ENCODE measurements around the gene ABCC1.

Gene ABCC1

GRCh38 chr16:16052916-16053315, 103.5 kb downstream of the ABCC1 start:
- Histone ChIP-seq H3K9me2 (replicated peaks; ENCODE audit: control insufficient read depth, low read length) (no peaks in the 10 kb centered on the region), H3F3A (ENCODE audit: control insufficient read depth, insufficient read depth) (no peaks in the 10 kb centered on the region), H4K20me1 (ENCODE audit: control insufficient read depth, insufficient read depth, low read depth, low read length) (no peaks in the 10 kb centered on the region), H3K36me3 (ENCODE audit: control insufficient read depth, low read length) (peaks cover 53% of the 10 kb centered on the region), H3K4me2 (ENCODE audit: low read length) (no peak overlapping the region), H3K79me2 (ENCODE audit: control insufficient read depth, low read length) (no peaks in the 10 kb centered on the region), H3K4me1 (ENCODE audit: control insufficient read depth, low read length) (peaks cover 16% of the 10 kb centered on the region), H3K4me3 (ENCODE audit: low read length) (no peak overlapping the region), H3K9me3 (ENCODE audit: control insufficient read depth, insufficient read depth, low read length) (no peaks in the 10 kb centered on the region), H3K27me3 (ENCODE audit: control insufficient read depth, low read length) (no peaks in the 10 kb centered on the region), H3K27ac (ENCODE audit: low read depth, low read length) (no peak overlapping the region)
- TF ChIP-seq CTCF (IDR thresholded peaks at IDR 0.05; ENCODE audit: low read depth, low read length, poor library complexity, severe bottlenecking): no peak
- TF ChIP-seq EZH2phosphoT487 (IDR thresholded peaks at IDR 0.05; ENCODE audit: borderline replicate concordance, low read length): no peak

- Histone ChIP-seq H3K79me2 (ENCODE audit: control insufficient read depth, low read length) (no peaks in the 10 kb centered on the region), H3K4me1 (ENCODE audit: control insufficient read depth, low read length) (peaks cover 22% of the 10 kb centered on the region), H4K20me1 (ENCODE audit: control insufficient read depth, insufficient read depth, low read depth, low read length) (no peaks in the 10 kb centered on the region), H3K27me3 (ENCODE audit: control insufficient read depth, low read length) (no peaks in the 10 kb centered on the region), H3K36me3 (ENCODE audit: control insufficient read depth, low read length) (peaks cover 52% of the 10 kb centered on the region), H3K4me3 (ENCODE audit: low read length) (no peak overlapping the region), H3K4me2 (ENCODE audit: low read length) (no peak overlapping the region), H3K9me2 (replicated peaks; ENCODE audit: control insufficient read depth, low read length) (no peaks in the 10 kb centered on the region), H3K9me3 (ENCODE audit: control insufficient read depth, insufficient read depth, low read length) (no peaks in the 10 kb centered on the region), H3K27ac (ENCODE audit: low read depth, low read length) (no peak overlapping the region), H3F3A (ENCODE audit: control insufficient read depth, insufficient read depth) (no peaks in the 10 kb centered on the region)
- TF ChIP-seq CTCF (IDR thresholded peaks at IDR 0.05; ENCODE audit: low read depth, low read length, poor library complexity, severe bottlenecking): no peak
Observed at GRCh38 chr16:16057102-16057501, 107.7 kb downstream of the ABCC1 start.

GRCh38 chr16:16059160-16059559, 109.7 kb downstream of the ABCC1 start:
- TF ChIP-seq CTCF (IDR thresholded peaks at IDR 0.05; ENCODE audit: low read depth, low read length, poor library complexity, severe bottlenecking): no peak
- TF ChIP-seq EZH2phosphoT487 (IDR thresholded peaks at IDR 0.05; ENCODE audit: borderline replicate concordance, low read length): no peak
- Histone ChIP-seq H3K27me3 (ENCODE audit: control insufficient read depth, low read length) (no peaks in the 10 kb centered on the region), H4K20me1 (ENCODE audit: control insufficient read depth, insufficient read depth, low read depth, low read length) (no peaks in the 10 kb centered on the region), H3K9me3 (ENCODE audit: control insufficient read depth, insufficient read depth, low read length) (no peaks in the 10 kb centered on the region), H3K9me2 (replicated peaks; ENCODE audit: control insufficient read depth, low read length) (no peaks in the 10 kb centered on the region), H3K4me1 (ENCODE audit: control insufficient read depth, low read length) (peaks cover 33% of the 10 kb centered on the region), H3K27ac (ENCODE audit: low read depth, low read length) (no peak overlapping the region), H3K79me2 (ENCODE audit: control insufficient read depth, low read length) (no peaks in the 10 kb centered on the region), H3K4me3 (ENCODE audit: low read length) (no peak overlapping the region), H3K4me2 (ENCODE audit: low read length) (no peak overlapping the region), H3F3A (ENCODE audit: control insufficient read depth, insufficient read depth) (no peaks in the 10 kb centered on the region), H3K36me3 (ENCODE audit: control insufficient read depth, low read length) (peaks cover 49% of the 10 kb centered on the region)

Measured in DOHH2 (cell line).